NOMO-1 (cell line): Measurements from ENCODE around the gene ZNF554.
"Not testable (repeated sequence)": the region's sequence is repeated elsewhere in the genome, so short reads cannot be mapped to it uniquely, and the experiment has no call there.

Experiments
- DNase-seq, 2 experiments: peaks; one replicate each; lab custom pipeline; 2025; ENCODE audit not compliant: unreplicated experiment in 2 of 2; lab: John Stamatoyannopoulos, UW

Gene ZNF554

GRCh38 chr19:2806736-2807378, 12.8 kb upstream of the ZNF554 start:
- DNase-seq = no peak

- no peak for DNase-seq
Observed at GRCh38 chr19:2807379-2808128, 12.1 kb upstream of the ZNF554 start.

- no peak for DNase-seq
Observed at GRCh38 chr19:2808129-2808941, 11.3 kb upstream of the ZNF554 start.

GRCh38 chr19:2809387-2810140, 10.1 kb upstream of the ZNF554 start:
- DNase-seq = no peak

GRCh38 chr19:2810141-2811091, 9.3 kb upstream of the ZNF554 start:
- DNase-seq = no peak

GRCh38 chr19:2811221-2811722, 8.4 kb upstream of the ZNF554 start:
- no peak for DNase-seq

GRCh38 chr19:2811735-2812413, 7.8 kb upstream of the ZNF554 start:
- DNase-seq = no peak

- DNase-seq = no peak
Observed at GRCh38 chr19:2812414-2813234, 7.0 kb upstream of the ZNF554 start.

GRCh38 chr19:2813235-2814160, 6.2 kb upstream of the ZNF554 start:
- DNase-seq = no peak

GRCh38 chr19:2814426-2814825, 5.2 kb upstream of the ZNF554 start:
- DNase-seq = no peak

GRCh38 chr19:2815191-2815614, 4.5 kb upstream of the ZNF554 start:
- no peak for DNase-seq

GRCh38 chr19:2815923-2816322, 3.7 kb upstream of the ZNF554 start:
- no peak for DNase-seq

GRCh38 chr19:2816641-2817040, 3.0 kb upstream of the ZNF554 start:
- no peak for DNase-seq

- not testable (repeated sequence) for DNase-seq
Observed at GRCh38 chr19:2817237-2817829, 2.3 kb upstream of the ZNF554 start.

- DNase-seq = peak in 1 of 2 experiments; percentile 6
Observed at GRCh38 chr19:2820112-2820702, 539 bp downstream of the ZNF554 start.

- no peak for DNase-seq
Observed at GRCh38 chr19:2822846-2823245, 3.2 kb downstream of the ZNF554 start.
